MM.1S (cell line): ENCODE data around the gene HBE1.

Experiments used
- DNase-seq: peaks from one replicate; pipeline ENCODE4 v3.0.0-alpha.2; 2015
- H2AFZ ChIP-seq: fragments of 300-600 bp; sonication (generic); 2 replicates; pipeline ENCODE4 v1.6.0; 2016; ENCODE audit warnings: antibody characterized with exemption, low read length
- H3F3A ChIP-seq: fragments of 300-600 bp; sonication (generic); 2 replicates; pipeline ENCODE4 v1.6.1; 2016; ENCODE audit warnings: mild to moderate bottlenecking, antibody characterized with exemption, low read length, moderate library complexity, mixed read lengths; ENCODE audit not compliant: insufficient read depth
- H3K27ac ChIP-seq: fragments of 300-600 bp; sonication (generic); 2 replicates; pipeline ENCODE4 v1.5.1; 2016; ENCODE audit warnings: mild to moderate bottlenecking, low read length
- H3K27me3 ChIP-seq: fragments of 300-600 bp; sonication (generic); replicated peaks from 2 replicates; pipeline ENCODE4 v1.6.0; 2016; ENCODE audit warnings: low read length; ENCODE audit not compliant: insufficient read depth
- H3K36me3 ChIP-seq: fragments of 300-600 bp; sonication (generic); replicated peaks from 2 replicates; pipeline ENCODE4 v1.6.1; 2016; ENCODE audit warnings: mild to moderate bottlenecking, low read length, mixed read lengths; ENCODE audit not compliant: insufficient read depth
- H3K4me1 ChIP-seq: fragments of 300-600 bp; sonication (generic); 2 replicates; pipeline ENCODE4 v1.6.1; 2016; ENCODE audit warnings: low read length, mixed read lengths
- H3K4me2 ChIP-seq: fragments of 300-600 bp; sonication (generic); 2 replicates; pipeline ENCODE4 v1.6.0; 2016; ENCODE audit warnings: low read depth, low read length
- H3K4me3 ChIP-seq: fragments of 300-600 bp; sonication (generic); 2 replicates; pipeline ENCODE4 v1.5.1; 2016; ENCODE audit warnings: low read length, mixed read lengths
- H3K79me2 ChIP-seq: fragments of 300-600 bp; sonication (generic); 2 replicates; pipeline ENCODE4 v1.6.1; 2016; ENCODE audit warnings: mixed run types, low read length, mixed read lengths
- H3K9ac ChIP-seq: fragments of 300-600 bp; sonication (generic); 2 replicates; pipeline ENCODE4 v1.6.1; 2016; ENCODE audit warnings: low read length, mixed read lengths
- H3K9me2 ChIP-seq: fragments of 300-600 bp; sonication (generic); replicated peaks from 2 replicates; pipeline ENCODE4 v1.6.1; 2016; ENCODE audit warnings: mild to moderate bottlenecking, low read length, mixed read lengths; ENCODE audit not compliant: insufficient read depth
- H3K9me3 ChIP-seq: fragments of 300-600 bp; sonication (generic); replicated peaks from 2 replicates; pipeline ENCODE4 v1.6.1; 2016; ENCODE audit warnings: mild to moderate bottlenecking, low read length, mixed read lengths; ENCODE audit not compliant: insufficient read depth
- H4K20me1 ChIP-seq: fragments of 300-600 bp; sonication (generic); 2 replicates; pipeline ENCODE4 v1.6.1; 2016; ENCODE audit warnings: mild to moderate bottlenecking, low read length, moderate library complexity, mixed read lengths; ENCODE audit not compliant: insufficient read depth
- CTCF ChIP-seq: fragments of 300-600 bp; sonication (generic); IDR thresholded peaks from 2 replicates; pipeline ENCODE4 v1.5.1; 2016; ENCODE audit warnings: antibody characterized with exemption, low read length, mixed read lengths
- EZH2 ChIP-seq: fragments of 300-600 bp; sonication (generic); optimal IDR thresholded peaks from 2 replicates; pipeline ENCODE3; 2017; ENCODE audit warnings: low read depth, mild to moderate bottlenecking, antibody characterized with exemption, low read length, mixed read lengths
- EZH2phosphoT487 ChIP-seq: fragments of 300-600 bp; sonication (generic); IDR thresholded peaks from 2 replicates; pipeline ENCODE4 v1.6.1; 2018; ENCODE audit warnings: antibody characterized with exemption, low read length

Gene HBE1

GRCh38 chr11:5223146-5223545, 46.6 kb downstream of the HBE1 start:
- TF ChIP-seq CTCF (no peak), EZH2phosphoT487 (no peak), EZH2 (no peak)
- Histone ChIP-seq H3K4me2 (no peak overlapping the region), H3K9me3 (no peaks in the 10 kb centered on the region), H3K27me3 (no peaks in the 10 kb centered on the region), H3K36me3 (no peaks in the 10 kb centered on the region), H3K9ac (no peak overlapping the region), H3K27ac (no peak overlapping the region), H3K4me3 (no peak overlapping the region), H3K4me1 (peaks cover 6% of the 10 kb centered on the region; the same call in 1 of the 2 replicates), H3F3A (no peaks in the 10 kb centered on the region; the same call in 1 of the 2 replicates), H3K9me2 (no peaks in the 10 kb centered on the region), H4K20me1 (no peaks in the 10 kb centered on the region), H2AFZ (no peak overlapping the region), H3K79me2 (no peaks in the 10 kb centered on the region)
- no peak for DNase-seq
